Activated CD4-positive, CD25-positive, alpha-beta regulatory T cell (primary cell): ENCODE measurements around the gene KREMEN1.

ENCODE experiments used
- DNase-seq, 4 experiments: peaks; one replicate each; lab custom pipeline; 2025; lab: John Stamatoyannopoulos, UW

KREMEN1 gene

DNA sequence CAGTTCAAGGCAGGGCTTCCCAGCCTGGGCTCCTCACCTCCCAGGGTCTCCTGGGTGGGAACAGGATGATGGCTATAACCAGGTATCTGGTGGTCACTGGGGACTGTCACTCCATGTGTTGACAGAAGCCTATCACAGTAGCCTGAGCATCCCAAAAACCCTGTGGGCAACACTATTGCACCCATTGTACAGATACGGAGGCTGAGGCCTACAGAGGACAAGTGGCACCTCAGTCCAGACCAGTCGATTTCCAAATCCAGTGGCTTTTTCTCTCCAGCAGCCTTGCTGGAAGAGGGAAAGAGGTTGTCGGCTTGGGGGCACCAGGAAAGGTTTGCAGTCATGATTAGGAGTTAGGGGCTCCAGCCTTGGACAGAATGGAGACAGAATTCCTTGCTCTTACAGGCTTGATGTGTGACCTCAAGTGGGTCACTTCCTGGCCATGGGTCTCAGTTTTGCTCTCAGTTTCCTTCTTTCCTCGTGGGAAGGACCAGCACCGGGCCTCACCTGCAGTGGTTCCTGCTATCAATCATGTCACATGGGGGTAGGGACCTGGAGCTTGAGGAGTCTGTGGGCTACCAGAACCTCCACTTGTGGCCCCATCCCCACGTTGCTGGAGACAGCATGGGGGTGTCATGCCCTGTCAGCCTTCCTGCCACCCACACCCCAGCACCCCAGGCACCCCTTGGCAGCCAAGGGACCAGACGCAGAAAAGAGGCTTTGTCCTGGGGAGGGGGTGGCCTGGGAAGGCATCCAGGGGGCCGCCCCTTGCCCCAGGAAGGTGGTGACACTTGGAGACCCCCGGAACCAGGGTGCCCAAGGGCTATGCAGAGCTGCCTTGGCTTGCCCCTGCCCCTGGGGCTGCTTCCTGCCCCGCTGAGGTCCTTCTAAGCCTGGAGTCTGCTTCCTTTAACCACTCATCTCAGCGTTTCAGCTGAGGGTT, 135.0 kb downstream of the KREMEN1 start:
- no peak for DNase-seq

DNA sequence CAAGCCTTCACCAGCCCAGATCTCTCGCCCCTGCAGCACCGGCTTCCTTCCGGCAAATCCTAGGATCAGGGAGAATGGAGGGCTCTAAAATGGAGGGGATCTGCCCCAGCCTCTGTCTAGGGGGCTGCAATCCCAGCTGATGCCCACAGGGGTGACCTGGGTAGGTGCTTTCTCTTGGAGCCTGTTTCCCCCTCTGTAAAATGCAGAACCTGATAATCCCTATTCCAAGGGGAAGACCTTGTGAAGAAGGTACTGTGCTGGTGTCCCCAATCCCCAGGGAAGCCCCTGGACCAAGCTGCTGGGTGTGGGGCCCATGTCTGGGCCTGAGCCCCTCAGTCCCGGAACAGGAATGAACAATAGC, 135.6 kb downstream of the KREMEN1 start:
- no peak for DNase-seq

DNA sequence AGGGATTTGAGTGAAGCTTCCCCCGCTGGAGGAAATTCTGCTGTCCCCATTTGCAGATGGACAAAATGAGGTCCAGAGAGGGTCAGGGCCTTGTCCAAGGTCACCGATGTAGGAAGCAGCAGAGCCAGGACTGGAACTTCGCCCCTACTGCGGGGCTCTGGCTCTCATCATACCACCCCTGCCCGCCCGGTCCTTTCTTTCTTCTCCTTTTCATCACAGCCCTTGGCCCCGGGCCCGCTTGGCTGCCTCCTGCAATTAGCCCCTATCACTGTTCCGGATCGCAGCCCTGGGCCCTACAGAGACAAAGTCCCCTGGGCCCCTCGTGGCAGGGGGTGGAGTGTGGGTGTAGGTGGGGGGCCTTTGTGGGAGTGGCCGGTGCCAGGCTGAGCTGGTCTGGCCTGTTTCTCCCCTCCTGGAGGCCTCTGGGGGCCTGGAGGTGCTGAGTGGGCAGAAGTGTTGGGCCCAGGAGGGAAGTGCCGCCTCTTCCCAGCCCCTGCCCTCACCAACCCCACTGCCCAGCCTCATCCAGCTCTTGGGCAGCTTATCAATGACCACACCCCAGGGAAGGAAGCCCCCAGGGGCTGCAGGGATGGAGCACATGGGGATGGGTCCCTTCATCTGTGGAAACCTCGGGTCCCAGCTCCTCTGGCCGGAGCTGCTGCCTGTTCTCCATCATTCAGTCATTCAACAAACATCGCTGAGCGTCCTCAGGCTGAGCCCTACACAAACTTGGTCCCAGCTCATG, 136.2 kb downstream of the KREMEN1 start:
- no peak for DNase-seq

DNA sequence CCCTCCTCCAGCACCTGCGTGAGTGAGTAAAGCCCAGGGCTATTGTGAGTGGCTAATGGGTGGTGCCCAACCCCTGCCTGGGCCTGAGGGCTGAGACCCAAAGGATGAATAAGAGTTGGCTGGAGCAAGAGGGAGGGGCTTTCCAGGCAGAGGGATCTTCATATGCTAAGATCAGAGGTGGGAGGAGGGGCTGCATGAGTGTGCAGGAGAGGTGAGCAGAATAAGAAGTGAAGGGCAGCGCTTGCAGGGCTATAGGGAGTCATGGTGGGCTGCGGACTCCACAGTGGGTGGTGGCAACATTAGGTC, 136.7 kb downstream of the KREMEN1 start:
- no peak for DNase-seq

DNA sequence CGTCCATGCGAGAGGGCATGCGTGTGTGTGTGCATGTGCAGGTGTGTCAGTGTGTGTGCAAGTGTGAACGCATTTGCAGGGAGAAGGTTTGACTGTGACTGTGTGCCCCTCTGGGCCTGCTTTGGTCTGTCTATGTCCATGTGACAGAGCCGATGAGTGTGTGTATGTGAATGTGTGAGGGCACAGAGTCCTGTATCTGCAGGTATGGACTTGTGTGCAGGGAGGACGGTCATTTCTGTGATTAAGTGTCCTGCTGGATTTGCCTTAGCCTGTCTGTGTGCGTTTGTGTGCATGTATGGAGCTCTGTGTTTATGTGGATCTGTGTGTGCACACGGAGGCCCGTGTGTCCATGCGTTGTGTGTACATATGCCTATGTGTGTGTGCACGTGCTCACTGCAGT, 138.2 kb downstream of the KREMEN1 start:
- no peak for DNase-seq

DNA sequence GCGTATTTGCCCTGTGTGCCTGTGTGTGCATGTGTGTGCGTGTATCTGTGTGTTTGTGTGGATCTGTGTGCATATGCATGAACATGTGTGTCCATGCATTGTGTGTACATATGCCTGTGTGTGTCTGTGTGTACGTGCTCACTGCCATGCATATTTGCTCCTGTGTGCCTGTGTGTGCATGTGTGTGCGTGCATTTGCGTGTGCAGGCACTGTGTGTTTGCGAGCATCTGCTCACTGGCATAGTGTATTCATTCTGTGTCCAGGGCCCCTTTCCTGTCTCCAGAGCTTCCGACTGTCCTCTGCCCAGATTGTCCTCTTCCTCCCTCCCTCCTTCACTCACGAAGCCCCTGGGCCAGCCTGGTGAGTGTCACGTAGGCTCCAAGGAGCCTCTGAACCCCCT, 138.6 kb downstream of the KREMEN1 start:
- DNase-seq, result no peak

DNA sequence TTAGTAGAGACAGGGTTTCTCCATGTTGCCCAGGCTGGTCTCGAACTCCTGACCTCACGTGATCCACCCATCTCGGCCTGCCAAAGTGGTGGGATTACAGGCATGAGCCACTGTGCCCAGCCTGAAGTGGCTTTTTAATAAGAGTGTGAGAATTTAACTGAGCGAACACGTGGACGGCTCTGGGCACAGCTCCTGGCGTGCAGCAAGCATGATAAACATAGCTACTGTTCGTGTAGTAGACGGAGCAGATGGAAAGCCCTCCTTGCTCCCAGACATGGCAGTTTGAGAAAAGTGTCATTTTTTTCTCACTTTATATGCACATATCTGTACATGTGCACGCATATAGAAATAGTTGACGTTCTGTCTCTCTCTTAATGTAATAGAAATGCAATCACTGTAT, 139.9 kb downstream of the KREMEN1 start:
- no peak for DNase-seq

DNA sequence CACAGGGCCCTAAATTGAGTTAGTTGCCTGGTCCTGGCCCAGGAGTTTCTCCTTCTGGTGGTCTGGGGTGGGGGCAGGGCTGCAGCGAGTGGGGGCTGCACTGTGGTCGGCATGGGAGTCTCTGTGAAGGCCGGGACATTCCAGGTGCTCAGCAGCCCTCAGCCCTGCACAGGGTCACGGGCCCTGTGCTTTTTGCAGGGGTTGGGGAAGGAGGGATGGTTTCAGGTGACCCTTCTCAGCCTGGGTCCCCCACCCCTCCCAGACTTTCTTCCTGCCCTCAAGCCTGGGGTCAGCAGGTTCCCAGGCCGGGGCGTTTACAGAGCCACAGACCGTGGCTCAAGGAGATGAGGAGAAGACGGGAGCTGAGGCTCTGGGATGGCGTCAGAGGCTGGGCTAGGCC, 140.7 kb downstream of the KREMEN1 start:
- no peak for DNase-seq

DNA sequence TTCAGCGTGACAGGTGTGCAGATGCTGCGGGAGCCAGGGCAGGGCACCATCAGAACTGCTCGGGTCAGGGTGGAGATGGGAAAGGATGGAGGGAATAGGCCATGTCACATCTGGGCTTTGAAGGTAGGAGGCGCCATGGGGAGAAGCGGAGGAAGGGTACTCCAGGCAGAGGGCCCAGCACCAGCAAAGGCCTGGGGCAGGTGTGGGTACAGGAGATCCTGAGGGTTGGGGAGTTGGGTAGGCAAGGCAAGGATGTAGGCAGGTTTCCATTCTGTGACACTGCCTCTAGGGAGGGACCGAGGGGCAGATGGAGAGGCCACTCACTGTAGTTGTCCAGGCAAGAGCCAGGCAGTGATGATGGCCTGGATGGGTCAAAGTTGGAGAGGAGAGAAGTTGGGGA, 141.4 kb downstream of the KREMEN1 start:
- no peak for DNase-seq

DNA sequence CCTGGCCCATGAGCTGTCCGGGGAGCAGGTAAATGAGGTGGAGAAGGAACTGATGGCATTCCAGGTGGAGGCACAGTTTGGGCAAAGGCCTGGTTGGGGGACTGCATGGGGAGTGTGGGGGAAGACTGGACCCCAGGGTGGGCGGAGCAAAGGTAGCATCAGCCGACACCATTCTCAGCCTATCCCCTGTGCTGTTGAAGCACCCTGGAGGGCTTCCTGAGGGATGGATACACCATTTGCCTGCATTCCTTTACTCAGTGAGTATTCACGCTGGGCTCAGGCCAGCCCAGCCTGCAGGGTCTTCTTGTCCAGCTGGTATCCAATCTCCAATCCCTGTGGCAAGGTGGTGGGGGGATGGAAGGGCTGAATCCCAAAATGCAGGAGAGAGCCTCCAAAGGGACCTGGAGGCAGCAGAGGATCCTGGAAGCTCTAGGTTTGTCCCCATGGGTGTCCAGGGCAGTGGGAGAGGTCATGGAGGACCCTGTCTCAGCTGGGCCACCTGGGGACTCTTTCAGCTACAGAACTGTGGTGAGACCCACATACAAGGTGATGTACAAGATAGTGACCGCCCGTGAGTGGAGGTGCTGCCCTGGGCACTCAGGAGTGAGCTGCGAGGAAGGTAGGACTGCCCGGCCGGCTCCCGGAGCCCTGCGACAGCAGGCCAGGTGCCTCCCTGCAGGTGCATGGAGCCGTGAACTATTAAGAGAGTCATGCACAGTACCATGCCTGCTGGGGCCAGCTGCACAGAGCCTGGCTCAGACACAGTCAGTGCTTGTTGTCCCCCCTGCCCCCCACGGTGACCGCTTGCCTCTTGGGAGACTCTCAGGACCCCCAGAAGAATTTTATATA, 142.4 kb downstream of the KREMEN1 start:
- no peak for DNase-seq

DNA sequence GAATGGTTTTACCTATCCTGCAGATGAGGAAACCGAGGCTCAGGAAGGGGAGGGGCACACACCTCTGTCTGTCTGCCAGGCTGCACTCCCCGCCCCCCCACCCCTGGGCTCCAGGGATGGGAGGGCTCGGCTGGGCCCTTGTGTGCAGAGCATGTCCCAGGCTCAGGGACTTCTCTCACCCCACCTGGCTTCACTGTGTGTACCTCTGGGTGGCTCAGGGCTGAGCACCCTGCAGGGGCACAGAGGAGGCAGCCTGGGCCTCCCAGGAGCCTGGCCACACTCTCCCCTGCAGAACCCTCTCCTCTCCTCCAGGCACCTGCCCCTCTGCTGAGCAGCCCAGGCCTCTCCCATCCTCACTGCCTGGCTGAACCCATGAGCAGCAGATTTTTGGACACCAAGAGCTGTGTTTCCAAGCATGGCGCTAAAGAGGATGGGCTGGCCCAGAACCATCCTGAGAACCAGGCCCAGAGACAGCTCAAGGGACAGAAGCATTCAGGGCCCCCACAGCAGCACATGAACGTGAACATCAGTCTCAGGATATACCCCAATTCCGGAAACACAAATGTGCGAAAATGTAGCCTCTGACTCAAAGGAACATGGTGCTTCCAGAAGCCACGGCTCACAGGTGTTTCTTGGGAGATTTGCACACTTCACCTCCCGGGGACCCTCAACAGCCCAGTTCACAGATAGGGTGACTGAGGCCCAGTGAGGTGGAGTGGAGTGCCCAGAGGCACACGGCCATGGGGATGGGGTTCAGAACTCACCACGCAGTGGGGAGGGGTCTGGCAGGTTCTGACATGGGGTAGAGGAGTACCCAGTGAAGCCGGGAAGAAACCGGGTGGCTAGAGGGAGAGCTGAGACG, 143.4 kb downstream of the KREMEN1 start:
- no peak for DNase-seq

DNA sequence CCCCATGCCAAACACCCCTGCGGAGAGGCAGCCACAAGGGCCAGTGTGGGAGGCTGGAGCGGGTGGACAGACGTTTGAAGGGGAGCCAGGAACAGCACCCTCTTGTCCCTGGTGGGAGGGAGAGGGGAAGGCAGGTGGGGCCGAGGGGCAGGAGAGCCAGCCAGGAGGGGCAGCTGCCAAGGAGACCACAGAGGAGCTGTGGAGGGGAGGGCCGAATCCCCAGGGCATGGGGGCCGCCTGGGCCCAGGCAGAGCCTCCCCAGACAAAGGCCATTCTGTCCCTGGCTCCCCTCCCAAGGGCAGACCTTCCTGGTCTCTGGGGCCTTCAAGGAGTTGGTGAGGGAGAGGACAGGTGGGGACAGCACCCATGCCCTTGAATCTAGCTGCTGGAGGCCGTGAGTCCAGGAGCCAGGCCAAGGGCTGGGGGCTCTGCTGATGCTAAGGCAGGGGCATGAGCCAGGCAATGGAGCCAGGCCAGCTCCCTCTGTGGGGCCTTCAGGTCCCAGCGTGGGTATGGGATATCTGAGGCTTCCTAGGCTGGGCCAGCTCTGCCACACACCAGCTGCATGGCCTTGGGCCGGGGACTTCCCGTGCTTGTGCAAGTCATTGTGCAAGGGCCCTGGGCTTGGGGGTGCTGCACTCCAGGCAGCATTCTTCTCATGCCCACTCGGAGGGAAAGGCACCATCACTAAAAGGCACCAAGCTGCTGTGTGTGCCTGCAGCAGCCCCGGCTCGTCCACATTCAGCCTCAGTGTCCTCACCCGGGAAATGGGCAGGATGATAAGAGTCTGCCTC, 144.2 kb downstream of the KREMEN1 start:
- no peak for DNase-seq
